IPS-18a (cell line): ENCODE results near the gene ZNF385A.

ENCODE experiments used
- H3K27ac ChIP-seq: one replicate; pipeline ENCODE4 v1.5.1; 2013; ENCODE audit warnings: low read length
- H3K27me3 ChIP-seq: one replicate; pipeline ENCODE4 v1.6.1; 2013; ENCODE audit warnings: mild to moderate bottlenecking, low read length; ENCODE audit not compliant: control insufficient read depth, insufficient read depth
- H3K36me3 ChIP-seq: one replicate; pipeline ENCODE4 v1.6.1; 2013; ENCODE audit warnings: low read depth, low read length; ENCODE audit not compliant: control insufficient read depth
- H3K4me1 ChIP-seq: one replicate; pipeline ENCODE4 v1.6.1; 2013; ENCODE audit warnings: low read depth, low read length; ENCODE audit not compliant: control insufficient read depth
- H3K4me3 ChIP-seq: one replicate; pipeline ENCODE4 v1.5.1; 2013; ENCODE audit warnings: low read length
- H3K9ac ChIP-seq: one replicate; pipeline ENCODE4 v1.6.1; 2013; ENCODE audit warnings: mild to moderate bottlenecking, low read length, moderate library complexity
- H3K9me3 ChIP-seq: one replicate; pipeline ENCODE4 v1.6.1; 2013; ENCODE audit warnings: low read depth, low read length; ENCODE audit not compliant: control insufficient read depth

Gene ZNF385A

DNA sequence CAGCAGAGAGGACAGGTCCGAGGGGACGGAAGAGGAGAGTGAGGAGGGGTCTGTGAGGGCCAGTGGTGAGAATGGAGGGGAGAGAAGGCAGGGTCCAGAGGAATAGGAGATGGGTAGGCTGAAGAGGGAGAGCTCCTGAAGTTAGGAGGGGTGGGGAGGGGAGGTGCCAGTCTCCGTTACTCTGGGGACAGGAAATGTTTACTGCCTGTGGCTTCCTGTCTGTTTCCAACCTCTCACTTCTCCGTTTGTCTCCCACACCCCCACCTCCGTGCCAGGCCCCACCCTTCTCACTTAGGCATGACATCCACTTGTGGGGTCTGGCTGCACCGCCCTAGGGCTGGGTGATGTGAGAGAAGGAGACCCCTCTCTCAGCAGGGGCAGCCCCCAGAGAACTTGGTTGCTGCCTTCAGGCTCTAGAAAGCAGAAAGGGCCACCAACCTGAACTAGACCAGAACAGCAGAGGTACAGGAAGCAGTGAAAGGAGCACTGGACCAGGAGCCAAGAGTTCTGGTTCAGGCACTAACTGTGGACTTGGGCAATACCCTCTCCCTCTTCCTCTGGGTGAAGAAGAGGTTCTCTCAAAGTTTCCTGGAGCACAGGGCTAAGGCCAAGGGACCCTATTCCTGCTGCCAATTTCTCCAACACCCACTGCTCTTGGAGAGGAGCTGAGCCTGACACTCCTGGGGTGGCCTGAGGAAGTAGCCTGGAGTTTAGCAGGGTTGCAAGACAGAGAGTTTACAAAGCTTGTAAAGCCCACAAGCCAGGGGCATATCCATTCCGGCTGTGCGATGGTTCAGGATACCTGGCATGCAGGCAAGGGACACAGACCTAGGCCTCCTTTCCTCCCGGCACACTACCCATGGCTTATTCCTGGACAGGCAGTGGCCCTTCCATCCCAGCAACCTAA lies 29.0 kb upstream of the ZNF385A start:
- Histone ChIP-seq H3K4me1 (peaks cover 5% of the 10 kb centered on the region), H3K27ac (no peak overlapping the region), H3K9me3 (no peaks in the 10 kb centered on the region), H3K9ac (no peak overlapping the region), H3K4me3 (no peak overlapping the region), H3K36me3 (no peaks in the 10 kb centered on the region), H3K27me3 (peaks cover 22% of the 10 kb centered on the region)

DNA sequence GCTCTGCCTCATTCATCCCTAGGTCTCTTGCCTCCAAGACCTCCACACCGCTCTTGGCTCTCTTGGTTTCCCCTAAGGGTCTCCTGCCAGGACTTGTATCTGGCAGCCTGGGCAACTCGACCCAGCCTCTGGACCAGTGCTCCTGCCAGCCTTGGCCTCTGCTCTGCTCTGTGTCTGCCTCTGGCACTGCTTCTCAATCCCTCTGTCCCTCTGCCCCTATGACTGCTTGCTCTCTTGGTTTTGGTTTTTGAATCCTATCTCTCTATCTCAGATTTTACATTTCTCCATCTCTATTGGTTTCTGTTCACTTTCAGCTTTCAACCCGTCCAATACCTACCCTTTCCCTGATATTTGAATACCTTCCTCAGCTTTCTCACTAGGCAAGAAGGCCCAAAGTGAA lies 28.3 kb upstream of the ZNF385A start:
- no peak overlapping the region for H3K9ac ChIP-seq
- H3K9me3 ChIP-seq, result no peaks in the 10 kb centered on the region
- H3K4me3 ChIP-seq, result no peak overlapping the region
- H3K27me3 ChIP-seq, result peaks cover 16% of the 10 kb centered on the region
- no peaks in the 10 kb centered on the region for H3K36me3 ChIP-seq
- no peak overlapping the region for H3K27ac ChIP-seq
- H3K4me1 ChIP-seq, result peaks cover 4% of the 10 kb centered on the region

DNA sequence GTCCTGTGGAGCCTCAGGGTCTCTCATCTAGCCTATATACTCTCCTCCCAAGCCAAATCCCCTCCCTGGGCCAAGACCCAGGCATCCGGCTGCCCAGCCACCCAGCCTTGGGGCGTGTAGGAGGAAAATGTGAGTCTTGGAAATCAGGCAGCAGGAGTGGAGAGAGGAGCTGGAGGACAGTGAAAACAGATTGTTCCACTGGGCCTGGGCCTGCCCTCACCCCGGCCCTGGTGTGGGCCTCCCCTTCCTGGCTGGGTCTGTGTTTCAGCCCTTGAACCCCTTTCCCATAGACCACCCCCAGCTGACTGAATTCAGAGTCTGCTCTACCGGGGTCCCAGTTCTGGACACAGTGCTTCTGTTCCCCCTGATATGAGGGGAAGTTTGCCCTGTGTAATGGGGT lies 27.8 kb upstream of the ZNF385A start:
- peaks cover 2% of the 10 kb centered on the region for H3K36me3 ChIP-seq

DNA sequence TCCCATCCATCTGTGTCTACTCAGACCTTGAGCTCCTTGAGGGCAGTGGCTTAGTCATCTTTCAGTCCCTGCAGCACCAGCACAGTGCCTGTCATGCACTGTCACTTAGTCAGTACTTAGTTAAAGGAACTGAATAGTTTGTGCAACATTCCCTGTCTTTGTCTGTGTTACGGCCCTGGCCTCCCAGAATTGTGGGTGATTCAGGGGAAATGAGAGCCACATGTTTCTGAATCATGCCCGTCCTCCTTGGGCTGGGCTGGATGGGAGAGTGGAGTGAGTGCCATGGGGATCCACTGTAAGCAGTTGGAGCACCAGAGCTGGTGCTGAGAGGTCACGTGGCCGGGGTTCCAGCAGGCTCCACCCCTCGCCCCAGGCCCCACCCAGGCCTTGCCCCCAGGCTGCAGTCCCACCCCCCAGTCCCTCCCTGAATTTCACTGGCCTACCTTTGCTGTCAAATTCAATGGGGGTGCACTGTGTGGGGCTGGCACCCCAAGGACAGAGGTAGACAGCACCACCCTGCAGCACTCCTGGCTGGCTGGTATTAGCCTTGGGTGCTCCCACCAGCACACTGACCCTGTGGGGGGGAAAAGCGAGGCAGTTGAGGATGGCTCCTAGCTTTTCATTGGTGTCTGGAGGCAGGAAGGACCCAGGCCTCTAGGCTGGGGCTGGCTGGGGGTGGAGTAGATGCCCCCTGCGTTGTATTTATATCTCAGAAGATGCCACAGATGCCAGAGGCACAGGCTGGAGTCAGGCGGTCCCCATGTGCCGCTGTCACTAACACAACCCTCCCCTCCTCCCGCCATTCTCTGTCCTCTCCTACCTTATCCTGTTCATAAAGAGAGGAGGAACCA lies 27.1 kb upstream of the ZNF385A start:
- Histone ChIP-seq H3K36me3 (peaks cover 8% of the 10 kb centered on the region), H3K4me3 (no peak overlapping the region), H3K4me1 (no peaks in the 10 kb centered on the region), H3K9ac (no peak overlapping the region), H3K9me3 (no peaks in the 10 kb centered on the region), H3K27me3 (peaks cover 4% of the 10 kb centered on the region), H3K27ac (no peak overlapping the region)

More for the DNA sequence above, 27.8 kb upstream of the ZNF385A start:
- no peak overlapping the region for H3K27ac ChIP-seq
- H3K27me3 ChIP-seq, result peaks cover 11% of the 10 kb centered on the region
- no peak overlapping the region for H3K9ac ChIP-seq
- no peaks in the 10 kb centered on the region for H3K9me3 ChIP-seq
- H3K4me3 ChIP-seq, result no peak overlapping the region
- no peaks in the 10 kb centered on the region for H3K4me1 ChIP-seq

DNA sequence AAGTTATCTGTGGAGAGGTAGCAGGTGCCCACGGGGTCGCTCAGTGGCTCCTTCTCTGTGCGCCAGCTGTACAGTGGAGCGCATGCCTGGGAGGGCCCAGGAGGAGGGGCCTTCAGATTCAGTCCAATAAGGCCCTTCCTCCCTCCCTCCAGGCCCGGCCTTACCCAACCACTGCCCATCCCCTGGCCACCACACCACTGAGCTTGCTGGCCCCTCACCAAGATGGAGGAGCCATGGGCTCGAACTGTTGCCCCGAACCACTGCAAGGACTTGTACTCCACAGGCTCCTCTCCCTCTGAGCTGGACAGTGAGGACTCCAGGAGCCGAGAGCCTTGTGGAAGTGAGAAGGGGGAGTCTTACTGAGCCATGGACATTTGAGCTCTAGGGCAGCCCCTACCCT lies 24.7 kb upstream of the ZNF385A start:
- H3K36me3 ChIP-seq, result peaks cover 8% of the 10 kb centered on the region
- no peak overlapping the region for H3K9ac ChIP-seq
- H3K27ac ChIP-seq, result no peak overlapping the region
- no peaks in the 10 kb centered on the region for H3K27me3 ChIP-seq
- no peaks in the 10 kb centered on the region for H3K9me3 ChIP-seq
- no peaks in the 10 kb centered on the region for H3K4me1 ChIP-seq
- no peak overlapping the region for H3K4me3 ChIP-seq

DNA sequence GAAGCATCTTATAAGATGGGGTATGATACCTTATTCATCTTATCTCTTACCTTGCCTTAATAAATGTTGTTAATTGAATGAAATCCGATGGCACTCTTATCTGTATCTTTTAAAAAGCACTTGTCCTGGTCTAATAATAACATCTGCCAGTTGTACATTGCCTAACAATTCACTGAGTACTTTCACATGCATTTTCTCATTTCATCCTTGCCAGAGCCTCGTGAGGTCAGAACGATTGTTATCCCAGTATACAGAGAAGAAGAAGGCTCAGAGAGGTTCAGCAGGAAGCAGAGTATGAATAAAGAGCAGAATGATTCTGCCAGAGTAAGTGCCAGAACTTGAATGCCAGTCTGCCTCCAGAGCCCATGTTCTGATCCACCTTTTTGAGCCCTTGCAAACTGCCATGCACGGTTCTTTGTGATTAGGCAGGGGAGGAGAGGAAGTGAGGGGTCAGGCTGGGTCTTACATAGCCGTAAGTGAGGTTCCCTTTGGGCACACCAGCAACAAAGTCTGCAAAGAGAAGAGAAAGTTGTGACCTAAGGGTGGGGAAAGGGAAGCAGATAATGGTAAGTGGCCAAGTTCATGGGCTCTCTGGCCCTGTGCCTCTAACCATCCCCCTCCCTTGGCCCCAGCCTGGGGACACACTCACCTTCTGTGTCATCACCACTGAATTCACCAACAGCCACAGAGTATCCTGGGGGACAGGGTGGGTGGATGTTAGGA lies 22.8 kb upstream of the ZNF385A start:
- no peaks in the 10 kb centered on the region for H3K4me1 ChIP-seq
- H3K4me3 ChIP-seq, result no peak overlapping the region
- no peak overlapping the region for H3K9ac ChIP-seq
- H3K9me3 ChIP-seq, result no peaks in the 10 kb centered on the region
- H3K27me3 ChIP-seq, result no peaks in the 10 kb centered on the region
- peaks cover 14% of the 10 kb centered on the region for H3K36me3 ChIP-seq
- H3K27ac ChIP-seq, result no peak overlapping the region

DNA sequence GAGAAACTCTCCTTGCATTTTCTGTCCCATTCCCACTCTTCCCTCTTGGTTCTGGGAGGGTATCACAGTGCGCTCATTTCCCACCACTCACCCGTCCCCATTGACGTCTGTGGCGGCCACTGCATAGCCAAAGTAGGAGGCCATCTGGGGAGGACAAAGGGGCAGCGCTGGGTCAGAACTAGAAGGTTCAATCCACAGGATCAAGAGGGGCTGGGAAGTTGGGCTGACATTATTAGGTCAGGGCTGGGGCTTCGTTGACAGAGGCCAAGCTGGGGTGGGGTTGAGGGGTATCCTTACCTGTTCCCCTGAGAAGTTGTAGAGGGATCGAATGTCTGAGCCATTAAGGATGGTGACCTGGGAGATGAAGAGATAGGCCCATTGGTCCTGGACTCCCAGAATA lies 21.0 kb upstream of the ZNF385A start:
- Histone ChIP-seq H3K9me3 (no peaks in the 10 kb centered on the region), H3K4me3 (no peak overlapping the region), H3K9ac (no peak overlapping the region), H3K4me1 (no peaks in the 10 kb centered on the region), H3K27ac (no peak overlapping the region), H3K36me3 (peaks cover 21% of the 10 kb centered on the region), H3K27me3 (no peaks in the 10 kb centered on the region)

DNA sequence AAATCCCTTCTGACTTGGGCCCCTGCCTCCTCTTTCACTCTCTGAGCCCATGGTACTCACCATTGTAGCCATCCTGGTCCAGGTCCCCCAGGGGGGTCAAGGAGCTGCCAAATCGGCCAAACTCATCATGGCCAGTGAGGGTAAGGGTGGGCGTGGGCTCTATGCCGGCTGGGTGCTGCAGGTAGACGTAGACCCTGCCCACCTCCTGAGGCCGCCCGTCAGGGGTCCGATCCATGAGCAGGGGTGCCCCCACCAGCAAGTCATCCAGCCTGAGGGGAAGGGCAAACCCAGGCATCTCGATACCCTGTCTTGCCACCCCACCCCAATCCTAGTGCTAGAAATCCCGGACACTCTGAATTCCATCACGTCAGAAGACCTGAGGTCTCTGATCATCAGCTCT lies 20.6 kb upstream of the ZNF385A start:
- Histone ChIP-seq H3K4me1 (no peaks in the 10 kb centered on the region), H3K9me3 (no peaks in the 10 kb centered on the region), H3K27me3 (no peaks in the 10 kb centered on the region), H3K9ac (no peak overlapping the region), H3K4me3 (no peak overlapping the region), H3K36me3 (peaks cover 25% of the 10 kb centered on the region), H3K27ac (no peak overlapping the region)

DNA sequence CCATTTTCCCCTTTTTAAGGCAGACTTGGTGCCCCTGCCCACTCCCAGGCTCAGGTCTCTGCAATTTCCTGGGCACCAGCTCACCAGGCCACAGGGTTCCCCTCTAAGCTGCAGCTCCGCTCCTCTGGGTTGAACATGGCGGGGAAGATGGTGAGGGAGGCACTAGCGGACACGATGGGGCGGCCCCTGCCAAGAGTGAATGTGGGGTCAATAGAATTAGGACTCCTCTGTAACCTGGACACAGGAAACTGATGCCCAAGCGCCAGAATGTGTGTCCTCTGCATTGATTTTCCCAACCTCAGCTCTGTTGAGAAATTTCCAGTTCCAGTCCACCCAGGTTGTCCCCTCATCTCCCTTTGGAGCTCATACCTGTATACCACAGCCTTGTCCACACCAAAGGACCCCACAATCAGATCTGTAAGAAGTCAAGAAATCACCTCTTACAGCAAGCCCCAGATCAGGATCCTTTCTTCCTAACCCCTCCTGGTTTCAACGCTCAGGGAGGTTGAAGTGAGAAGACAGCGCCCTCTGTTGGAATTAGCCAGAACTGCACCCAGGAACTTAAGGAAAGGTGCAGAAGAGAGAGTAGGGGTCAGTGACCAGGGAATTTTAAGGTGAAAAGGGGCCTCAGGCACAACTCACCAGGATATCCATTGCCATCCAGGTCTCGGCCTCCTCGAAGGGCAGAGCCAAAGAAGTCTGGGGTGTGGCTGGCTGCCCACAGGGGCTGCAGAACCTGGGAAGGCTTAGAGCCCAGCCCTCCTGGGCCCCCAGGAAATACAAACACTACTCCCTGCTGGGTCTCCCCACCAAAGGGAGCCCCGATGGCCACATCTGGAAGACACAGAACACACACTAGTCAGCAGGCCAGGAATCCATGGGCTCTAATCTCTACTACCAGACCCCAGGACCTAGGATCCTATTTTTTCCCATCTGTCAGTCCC lies 19.8 kb upstream of the ZNF385A start:
- Histone ChIP-seq H3K27me3 (no peaks in the 10 kb centered on the region), H3K4me1 (no peaks in the 10 kb centered on the region), H3K9ac (no peak overlapping the region), H3K27ac (no peak overlapping the region), H3K9me3 (no peaks in the 10 kb centered on the region), H3K4me3 (no peak overlapping the region), H3K36me3 (peaks cover 26% of the 10 kb centered on the region)

DNA sequence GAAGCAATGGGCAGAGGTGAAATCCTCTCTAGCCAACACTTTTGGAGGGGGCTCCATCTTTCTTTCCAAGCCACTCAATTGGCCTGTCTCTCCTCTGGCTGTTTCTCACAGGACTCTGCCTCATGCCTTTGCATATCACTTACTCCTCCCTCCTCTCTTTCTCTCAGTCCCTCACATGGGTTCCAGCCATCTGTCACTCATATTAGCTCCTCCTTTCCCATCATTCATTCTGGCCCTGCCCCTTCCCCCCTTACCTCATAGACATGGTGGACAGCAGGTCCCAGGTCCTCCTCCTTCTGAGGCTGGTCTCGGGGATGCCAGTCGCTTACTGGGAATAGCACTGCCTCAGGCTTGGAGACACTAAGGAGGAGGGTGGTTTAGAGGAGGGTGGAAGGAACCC lies 16.6 kb upstream of the ZNF385A start:
- Histone ChIP-seq H3K9me3 (no peaks in the 10 kb centered on the region), H3K27me3 (no peaks in the 10 kb centered on the region), H3K27ac (no peak overlapping the region), H3K9ac (no peak overlapping the region), H3K4me3 (no peak overlapping the region), H3K4me1 (no peaks in the 10 kb centered on the region), H3K36me3 (peaks cover 17% of the 10 kb centered on the region)
